K562 (cell line): Measurements from ENCODE around the gene PTP4A2. TPM values are rescaled to one million over a fixed set of nuclear protein-coding genes. Genes with fewer than 3 reads are reported as not detected.
A peak's percentile ranks its signal among the peaks of the same experiment; 100 is the strongest.

Experiments used
- ATAC-seq: fragments of 200-7000 bp; cut with Tn5 transposase; 3 replicates; pipeline ENCODE4 v1.9.1; 2020; ENCODE audit warnings: moderate library complexity
- BruUV-seq: library from RNA; stranded (reverse); fragments of 400-500 nt; replicated peaks from 2 replicates; lab custom pipeline; 2021; lab: Mats Ljungman, UMichigan
- CTCF ChIA-PET: fragments of 300-600 bp; formaldehyde crosslinking; extraction: SDS; loops from one replicate; lab custom pipeline; 2021; ENCODE audit warnings: low intra/inter-chr PET ratio; lab: Yijun Ruan, JAX
- POLR2A ChIA-PET: fragments of 300-600, 350-650 bp; sonication (Branson Sonifier 250); formaldehyde crosslinking; extraction: SDS; loops from one replicate; lab custom pipeline; 2021; ENCODE audit warnings: antibody characterized with exemption, inconsistent platforms; lab: Yijun Ruan, JAX
- DNase-seq, 4 experiments: peaks; one replicate each; pipeline versions ENCODE4 v3.0.0 to v3.0.0-alpha.2; 2011 to 2018; ENCODE audit warnings: low spot score in 3 of 4, mixed read lengths in 3 of 4; ENCODE audit errors: extremely low read depth in 1 of 4
- FAIRE-seq: peaks from 2 replicates; lab custom pipeline; 2011; peaks lifted over from hg19 to GRCh38; lab: Jason Lieb, UNC
- H2AFZ ChIP-seq: 2 replicates; pipeline ENCODE4 v1.6.0; 2011; ENCODE audit warnings: low read depth, low read length, control low read depth, inconsistent platforms
- H3K27ac ChIP-seq: fragments of 200-600 bp; 3 replicates; pipeline ENCODE4 v1.8.0; 2011; ENCODE audit warnings: low read depth, mild to moderate bottlenecking, control low read depth, inconsistent platforms, low read length, moderate library complexity, mixed read lengths; ENCODE audit errors: extremely low read depth
- H3K27me3 ChIP-seq, 2 experiments: fragments of 300-600 bp in 1 of 2; 2 replicates in 1 of 2; 3 replicates in 1 of 2; pipeline versions ENCODE4 v1.6.0 to v1.8.0; 2011; ENCODE audit warnings: inconsistent platforms in 2 of 2, low read length in 2 of 2, mild to moderate bottlenecking in 1 of 2, mixed read lengths in 1 of 2, moderate library complexity in 1 of 2; ENCODE audit not compliant: control insufficient read depth in 2 of 2, insufficient read depth in 2 of 2
- H3K36me3 ChIP-seq: fragments of 300-600 bp; 3 replicates; pipeline ENCODE4 v1.8.0; 2011; ENCODE audit warnings: mild to moderate bottlenecking, low read length, inconsistent platforms; ENCODE audit not compliant: control insufficient read depth, insufficient read depth
- H3K4me1 ChIP-seq, 2 experiments: fragments of 200-600 bp in 1 of 2; replicated peaks in 1 of 2; 2 replicates in 1 of 2; 3 replicates in 1 of 2; pipeline versions ENCODE4 v1.5.1 to v1.8.0; 2011; ENCODE audit warnings: inconsistent platforms in 2 of 2, low read length in 2 of 2, mild to moderate bottlenecking in 1 of 2, mixed read lengths in 1 of 2, moderate library complexity in 1 of 2; ENCODE audit not compliant: control insufficient read depth in 2 of 2, insufficient read depth in 2 of 2
- H3K4me2 ChIP-seq: 2 replicates; pipeline ENCODE4 v1.6.1; 2011; ENCODE audit warnings: low read length, control low read depth, inconsistent platforms, mixed read lengths; ENCODE audit not compliant: insufficient read depth
- H3K4me3 ChIP-seq: fragments of 200-600 bp; sonication (generic), shearing (Covaris generic); 2 replicates; pipeline ENCODE4 v1.5.1; 2016; ENCODE audit warnings: control low read depth, inconsistent platforms
- H3K79me2 ChIP-seq: fragments of 200-600 bp; 3 replicates; pipeline ENCODE4 v1.8.0; 2011; ENCODE audit warnings: low read length, inconsistent platforms; ENCODE audit not compliant: control insufficient read depth, insufficient read depth
- H3K9ac ChIP-seq, 2 experiments: 2 replicates each; pipeline versions ENCODE4 v1.6.0 to v1.6.1; 2011; ENCODE audit warnings: low read depth in 2 of 2, low read length in 2 of 2, control low read depth in 1 of 2, inconsistent platforms in 1 of 2, mild to moderate bottlenecking in 1 of 2, mixed read lengths in 1 of 2; ENCODE audit not compliant: insufficient read depth in 1 of 2
- H3K9me1 ChIP-seq: one replicate; pipeline ENCODE4 v1.6.0; 2011; ENCODE audit warnings: inconsistent platforms, mild to moderate bottlenecking, low read length, moderate library complexity; ENCODE audit not compliant: control insufficient read depth, insufficient read depth
- H3K9me3 ChIP-seq: replicated peaks from 2 replicates; pipeline ENCODE4 v1.5.1; 2011; ENCODE audit warnings: low read depth, low read length, inconsistent platforms; ENCODE audit not compliant: control insufficient read depth, insufficient read depth
- H4K20me1 ChIP-seq: replicated peaks from 2 replicates; pipeline ENCODE4 v1.6.1; 2011; ENCODE audit warnings: low read length, inconsistent platforms, mixed read lengths; ENCODE audit not compliant: control insufficient read depth, insufficient read depth
- EWSR1 ChIP-seq: fragments of 450-650 bp; IDR thresholded peaks from 2 replicates; pipeline ENCODE4 v1.6.1; 2018; ENCODE audit warnings: borderline replicate concordance, mild to moderate bottlenecking, low read depth, moderate library complexity; ENCODE audit not compliant: partially characterized antibody
- GATAD2A ChIP-seq: fragments of 450-650 bp; IDR thresholded peaks from 2 replicates; pipeline ENCODE4 v1.6.1; 2017
- JUND ChIP-seq, 2 experiments: IDR thresholded peaks; 2 replicates in 1 of 2; 3 replicates in 1 of 2; pipeline ENCODE4 v1.6.1; 2011; ENCODE audit warnings: borderline replicate concordance in 2 of 2, low read depth in 2 of 2, low read length in 2 of 2, improper control_type of control experiment in 1 of 2, missing biosample characterization in 1 of 2, missing genetic modification characterization in 1 of 2, missing genetic modification reagents in 1 of 2
- KAT8 ChIP-seq: fragments of 450-650 bp; IDR thresholded peaks from 2 replicates; pipeline ENCODE4 v1.6.1; 2016; ENCODE audit warnings: low read depth, mild to moderate bottlenecking
- NFATC3 ChIP-seq: fragments of 450-650 bp; IDR thresholded peaks from 2 replicates; pipeline ENCODE4 v1.6.1; 2017; ENCODE audit warnings: mild to moderate bottlenecking
- PHF20 ChIP-seq: fragments of 450-650 bp; IDR thresholded peaks from 2 replicates; pipeline ENCODE4 v1.6.1; 2018; ENCODE audit not compliant: partially characterized antibody
- SMAD4 ChIP-seq: fragments of 250-450 bp; sonication (Bioruptor Pico); conservative IDR thresholded peaks from 2 replicates; pipeline ENCODE4 v1.8.0; 2021; ENCODE audit warnings: inconsistent platforms, mild to moderate bottlenecking, moderate library complexity
- TBP ChIP-seq: optimal IDR thresholded peaks from 2 replicates; pipeline ENCODE3; 2011; ENCODE audit warnings: low read depth, low read length, improper control_type of control experiment
- XRCC4 ChIP-seq: IDR thresholded peaks from one replicate; pipeline ENCODE4 v1.6.1; 2011; ENCODE audit not compliant: insufficient read depth, insufficient read length; ENCODE audit errors: extremely low read depth
- ZBTB1 ChIP-seq: sonication (generic); formaldehyde crosslinking; IDR thresholded peaks from 2 replicates; pipeline ENCODE4 v1.8.1; 2023; ENCODE audit warnings: missing genetic modification reagents, low read depth, mild to moderate bottlenecking, borderline replicate concordance
- ZNF212 ChIP-seq: fragments of 450-650 bp; formaldehyde crosslinking; IDR thresholded peaks from 2 replicates; pipeline ENCODE4 v1.4.0; 2020; ENCODE audit warnings: mild to moderate bottlenecking
- WGBS: fragments of 100-300 bp; shearing (Covaris generic); methylation state at CpG from one replicate; pipeline ENCODE4 v1.1.6; 2016; ENCODE audit warnings: low coverage, mixed read lengths; ENCODE audit not compliant: insufficient coverage; ENCODE audit errors: missing lambda C conversion rate; 5-methylcytosine and 5-hydroxymethylcytosine counted together
- in situ Hi-C: fragments of 300-500 bp; cut with MboI; formaldehyde crosslinking; loops from 4 replicates; pipeline ENCODE4 v1.15.0; 2018; ENCODE audit warnings: inconsistent platforms, mixed read lengths
- intact Hi-C: fragments of 100-400 bp; cut with micrococcal nuclease; formaldehyde crosslinking; loops from 2 replicates; pipeline ENCODE4 v1.14.2; 2022
- polyA plus RNA-seq, 8 experiments: library from polyadenylated mRNA; depleted of rRNA in 4 of 8; stranded (reverse) in 5 of 8; unstranded in 3 of 8; fragments of >200 nt; fragmentation: Nextera tagmentation in 2 of 8; fragmentation: Illumina TruSeq in 1 of 8; extraction: Ambion mirVana in 2 of 8; extraction: Trizol in 1 of 8; gene quantifications; 2 replicates each; pipeline versions ENCODE4 v1.2.1 to v1.2.3, GENCODE V29; 2011 to 2014; ENCODE audit warnings: inconsistent platforms in 1 of 8, missing spikeins in 1 of 8
- total RNA-seq, 7 experiments: library from RNA; depleted of rRNA in 6 of 7; stranded (reverse); fragments of >200 nt in 6 of 7; fragmentation: Illumina TruSeq in 2 of 7; extraction: Trizol in 2 of 7; gene quantifications; 2 replicates each; pipeline versions ENCODE4 v1.2.1 to v1.2.3, GENCODE V29; 2011 to 2021; ENCODE audit warnings: low replicate concordance in 1 of 7
- TF ChIP-seq, protein P1 (sequence below): sonication (generic); formaldehyde crosslinking; IDR thresholded peaks from 2 replicates; pipeline ENCODE4 v1.8.0; 2022; ENCODE audit warnings: mild to moderate bottlenecking, missing genetic modification reagents, borderline replicate concordance
- TF ChIP-seq, protein P2 (sequence below): fragments of 450-650 bp; IDR thresholded peaks from 2 replicates; pipeline ENCODE4 v1.6.1; 2017; ENCODE audit warnings: antibody characterized with exemption

The PTP4A2 gene
- total and polyA plus RNA-seq, 9 of the 15 experiments (the other 6 are each of a cell fraction or from before 2014, with no cell fraction given), result 197 to 870 (median 480) TPM

DNA sequence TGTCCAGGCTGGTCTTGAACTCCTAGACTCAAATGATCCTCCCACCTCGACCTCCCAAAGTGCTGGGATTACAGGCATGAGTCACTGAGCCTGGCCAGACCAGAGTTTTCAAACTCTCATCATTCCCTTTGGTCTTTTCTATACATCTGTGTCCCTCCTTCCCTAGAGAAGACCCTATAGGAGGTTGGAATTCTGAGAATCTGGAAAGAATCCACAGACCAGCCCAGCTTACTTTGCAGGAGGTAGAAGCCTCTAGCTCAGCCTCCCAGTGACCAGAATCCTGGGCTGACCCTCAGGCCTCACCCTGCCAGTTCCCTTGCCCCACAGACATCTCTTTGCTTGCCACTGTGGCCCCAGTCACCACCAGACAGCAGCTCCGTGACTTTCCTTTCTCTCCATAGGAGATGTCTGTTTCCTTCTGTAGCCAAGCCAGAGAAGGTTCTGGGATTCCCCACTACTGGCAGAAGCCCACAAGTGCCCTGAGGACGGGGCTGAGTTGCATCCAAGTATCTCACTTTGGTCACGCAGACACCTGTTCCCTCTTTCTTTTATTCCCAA, 40.8 kb upstream of the PTP4A2 start:
- CTCF ChIA-PET, result interaction anchor here (1.0 kb wide), 1 partner anchor 85 kb away, joined by 3 read pairs; no protein-coding TSS in a partner anchor
- TF ChIP-seq NFATC3 (no peak), PHF20 (no peak), ZBTB1 (CRISPR knock-in tag) (no peak), SMAD4 (CRISPR knock-in tag) (no peak), KAT8 (no peak), GATAD2A (no peak), ZNF212 (CRISPR knock-in tag) (no peak), XRCC4 (no peak), TBP (no peak), JUND (IDR thresholded peaks at IDR 0.05; ENCODE audit: borderline replicate concordance, low read depth, low read length) (no peak), JUND (tag; IDR thresholded peaks at IDR 0.05; ENCODE audit: borderline replicate concordance, low read depth, low read length) (no peak), EWSR1 (no peak)
- TF ChIP-seq, protein P1, sequence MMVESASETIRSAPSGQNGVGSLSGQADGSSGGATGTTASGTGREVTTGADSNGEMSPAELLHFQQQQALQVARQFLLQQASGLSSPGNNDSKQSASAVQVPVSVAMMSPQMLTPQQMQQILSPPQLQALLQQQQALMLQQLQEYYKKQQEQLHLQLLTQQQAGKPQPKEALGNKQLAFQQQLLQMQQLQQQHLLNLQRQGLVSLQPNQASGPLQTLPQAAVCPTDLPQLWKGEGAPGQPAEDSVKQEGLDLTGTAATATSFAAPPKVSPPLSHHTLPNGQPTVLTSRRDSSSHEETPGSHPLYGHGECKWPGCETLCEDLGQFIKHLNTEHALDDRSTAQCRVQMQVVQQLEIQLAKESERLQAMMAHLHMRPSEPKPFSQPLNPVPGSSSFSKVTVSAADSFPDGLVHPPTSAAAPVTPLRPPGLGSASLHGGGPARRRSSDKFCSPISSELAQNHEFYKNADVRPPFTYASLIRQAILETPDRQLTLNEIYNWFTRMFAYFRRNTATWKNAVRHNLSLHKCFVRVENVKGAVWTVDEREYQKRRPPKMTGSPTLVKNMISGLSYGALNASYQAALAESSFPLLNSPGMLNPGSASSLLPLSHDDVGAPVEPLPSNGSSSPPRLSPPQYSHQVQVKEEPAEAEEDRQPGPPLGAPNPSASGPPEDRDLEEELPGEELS (CRISPR knock-in tag), result no peak
- TF ChIP-seq, protein P2, sequence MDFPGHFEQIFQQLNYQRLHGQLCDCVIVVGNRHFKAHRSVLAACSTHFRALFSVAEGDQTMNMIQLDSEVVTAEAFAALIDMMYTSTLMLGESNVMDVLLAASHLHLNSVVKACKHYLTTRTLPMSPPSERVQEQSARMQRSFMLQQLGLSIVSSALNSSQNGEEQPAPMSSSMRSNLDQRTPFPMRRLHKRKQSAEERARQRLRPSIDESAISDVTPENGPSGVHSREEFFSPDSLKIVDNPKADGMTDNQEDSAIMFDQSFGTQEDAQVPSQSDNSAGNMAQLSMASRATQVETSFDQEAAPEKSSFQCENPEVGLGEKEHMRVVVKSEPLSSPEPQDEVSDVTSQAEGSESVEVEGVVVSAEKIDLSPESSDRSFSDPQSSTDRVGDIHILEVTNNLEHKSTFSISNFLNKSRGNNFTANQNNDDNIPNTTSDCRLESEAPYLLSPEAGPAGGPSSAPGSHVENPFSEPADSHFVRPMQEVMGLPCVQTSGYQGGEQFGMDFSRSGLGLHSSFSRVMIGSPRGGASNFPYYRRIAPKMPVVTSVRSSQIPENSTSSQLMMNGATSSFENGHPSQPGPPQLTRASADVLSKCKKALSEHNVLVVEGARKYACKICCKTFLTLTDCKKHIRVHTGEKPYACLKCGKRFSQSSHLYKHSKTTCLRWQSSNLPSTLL, result no peak
- TF ChIP-seq, all 486 proteins: peak for 0
- H3K4me2 ChIP-seq, result no peak overlapping the region
- peaks cover 0 to 5% of the 10 kb centered on the region in 2 experiments; a peak in 2 of 5 replicates for H3K4me1 ChIP-seq
- no peak overlapping the region for H3K4me3 ChIP-seq
- H2AFZ ChIP-seq, result no peak overlapping the region; the same call in 1 of the 2 replicates
- H4K20me1 ChIP-seq, result no peaks in the 10 kb centered on the region
- FAIRE-seq, result no peak
- H3K9me3 ChIP-seq, result no peaks in the 10 kb centered on the region
- POLR2A ChIA-PET, result interaction anchor here (0.5 to 1.9 kb wide), 5 partner anchors 12 to 84 kb away, joined by 3 to 8 read pairs (median 3); no protein-coding TSS in a partner anchor
- ATAC-seq, result no peak
- no peaks in the 10 kb centered on the region for H3K27me3 ChIP-seq
- 43% methylated on average over 4 of the region's 4 CpGs for WGBS
- no peaks in the 10 kb centered on the region for H3K36me3 ChIP-seq
- H3K79me2 ChIP-seq, result no peaks in the 10 kb centered on the region
- peak overlapping the region in 1 of 2 experiments; percentile 36; a peak in 1 of 4 replicates for H3K9ac ChIP-seq
- BruUV-seq, result no TSS peak
- in situ Hi-C loops (no loop called here), intact Hi-C loops (loop anchor here (5.0 to 10.0 kb wide), 2 partner anchors 33 to 436 kb away; partner anchors contain the start of gene KHDRBS1)
- H3K9me1 ChIP-seq, result no peaks in the 10 kb centered on the region
- no peak overlapping the region for H3K27ac ChIP-seq
- DNase-seq, result no peak
